ENCODE data around the gene ANTXR2. TPM values are rescaled to one million over a fixed set of nuclear protein-coding genes. Genes with fewer than 3 reads are reported as not detected.
A peak's percentile ranks its signal among the peaks of the same experiment; 100 is the strongest.
"Not testable (repeated sequence)": the region's sequence is repeated elsewhere in the genome, so short reads cannot be mapped to it uniquely, and the experiment has no call there.

ANTXR2 gene
- total RNA-seq (ENCODE audit: insufficient read depth, low replicate concordance): 46.9 TPM

- DNase-seq (ENCODE audit: low spot score): peak; percentile 86
Measured at GRCh38 chr4:80072744-80073472, at the start of gene ANTXR2. Gene ANTXR2, minus strand, starts transcription at chr4:80073229. Its CDS starts 669 bp downstream, at chr4:80072560.

GRCh38 chr4:80121815-80122214, 48.8 kb upstream of the ANTXR2 start:
- not testable (repeated sequence) for DNase-seq (ENCODE audit: low spot score)

- not testable (repeated sequence) for DNase-seq (ENCODE audit: low spot score)
Measured at GRCh38 chr4:80119620-80120019, 46.6 kb upstream of the ANTXR2 start.

GRCh38 chr4:80116516-80116915, 43.5 kb upstream of the ANTXR2 start:
- no peak for DNase-seq (ENCODE audit: low spot score)

- DNase-seq (ENCODE audit: low spot score): no peak
Measured at GRCh38 chr4:80115368-80116181, 42.5 kb upstream of the ANTXR2 start.

- no peak for DNase-seq (ENCODE audit: low spot score)
Measured at GRCh38 chr4:80114732-80115265, 41.8 kb upstream of the ANTXR2 start.

- DNase-seq (ENCODE audit: low spot score): no peak
Measured at GRCh38 chr4:80113615-80114014, 40.6 kb upstream of the ANTXR2 start.

- DNase-seq (ENCODE audit: low spot score): no peak
Measured at GRCh38 chr4:80112236-80112635, 39.2 kb upstream of the ANTXR2 start.

- DNase-seq (ENCODE audit: low spot score): no peak
Measured at GRCh38 chr4:80111276-80111675, 38.2 kb upstream of the ANTXR2 start.

- DNase-seq (ENCODE audit: low spot score): no peak
Measured at GRCh38 chr4:80107374-80107773, 34.3 kb upstream of the ANTXR2 start.

GRCh38 chr4:80104927-80105326, 31.9 kb upstream of the ANTXR2 start:
- DNase-seq (ENCODE audit: low spot score): no peak

- DNase-seq (ENCODE audit: low spot score): no peak
Measured at GRCh38 chr4:80103629-80104028, 30.6 kb upstream of the ANTXR2 start.

GRCh38 chr4:80101792-80102116, 28.7 kb upstream of the ANTXR2 start:
- no peak for DNase-seq (ENCODE audit: low spot score)

GRCh38 chr4:80101071-80101791, 28.2 kb upstream of the ANTXR2 start:
- DNase-seq (ENCODE audit: low spot score): no peak

- no peak for DNase-seq (ENCODE audit: low spot score)
Measured at GRCh38 chr4:80099671-80100070, 26.6 kb upstream of the ANTXR2 start.

- no peak for DNase-seq (ENCODE audit: low spot score)
Measured at GRCh38 chr4:80098635-80099034, 25.6 kb upstream of the ANTXR2 start.

GRCh38 chr4:80097400-80098177, 24.6 kb upstream of the ANTXR2 start:
- DNase-seq (ENCODE audit: low spot score): peak; percentile 46

GRCh38 chr4:80096175-80096850, 23.3 kb upstream of the ANTXR2 start:
- no peak for DNase-seq (ENCODE audit: low spot score)

- no peak for DNase-seq (ENCODE audit: low spot score)
Measured at GRCh38 chr4:80094191-80094590, 21.2 kb upstream of the ANTXR2 start.

GRCh38 chr4:80093563-80093962, 20.5 kb upstream of the ANTXR2 start:
- DNase-seq (ENCODE audit: low spot score): peak; percentile 10

- DNase-seq (ENCODE audit: low spot score): no peak
Measured at GRCh38 chr4:80092847-80093246, 19.8 kb upstream of the ANTXR2 start.

All from umbilical cord (tissue), 2 donors.